Testis (tissue), 2 donors: Measurements from ENCODE around the gene CISD3.

Experiments
- CTCF ChIP-seq, 3 experiments: fragments of 450-650 bp in 2 of 3; fragments of 200-600 bp in 1 of 3; sonication (generic) in 1 of 3; IDR thresholded peaks; one replicate each; pipeline ENCODE4 v1.5.1; 2016 to 2019; ENCODE audit warnings: antibody characterized with exemption in 3 of 3, mild to moderate bottlenecking in 2 of 3, moderate library complexity in 1 of 3
- POLR2A ChIP-seq: fragments of 450-650 bp; IDR thresholded peaks from one replicate; pipeline ENCODE4 v1.6.1; 2017; ENCODE audit warnings: antibody characterized with exemption, mild to moderate bottlenecking, moderate library complexity

- no peak for TF ChIP-seq CTCF (IDR thresholded peaks at IDR 0.05)
- TF ChIP-seq POLR2A, result no peak
Measured at GRCh38 chr17:38720941-38721340, 9.2 kb upstream of the CISD3 start.
